Measurements from ENCODE around the gene TTLL1.

DNA sequence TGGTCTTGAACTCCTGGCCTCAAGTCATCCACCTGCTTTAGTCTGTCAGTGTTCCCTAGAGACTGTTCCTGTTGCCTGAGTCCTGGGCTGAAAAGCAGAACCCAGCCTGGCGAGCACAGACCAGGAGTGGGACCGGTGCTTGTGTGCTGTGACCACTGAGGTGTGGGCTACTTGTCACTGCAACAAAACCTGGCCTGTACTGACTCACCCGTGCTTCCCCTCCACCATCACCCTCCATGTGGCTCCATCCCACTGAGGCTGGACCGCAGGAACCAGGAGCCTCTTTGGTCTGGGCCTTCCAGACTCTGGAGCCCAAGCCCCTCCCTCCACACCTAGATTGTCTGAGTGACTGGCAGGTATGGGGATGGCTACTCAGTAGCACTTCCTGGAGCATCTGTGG is 45.4 kb upstream of the TTLL1 start:
- TF ChIP-seq, protein P1, sequence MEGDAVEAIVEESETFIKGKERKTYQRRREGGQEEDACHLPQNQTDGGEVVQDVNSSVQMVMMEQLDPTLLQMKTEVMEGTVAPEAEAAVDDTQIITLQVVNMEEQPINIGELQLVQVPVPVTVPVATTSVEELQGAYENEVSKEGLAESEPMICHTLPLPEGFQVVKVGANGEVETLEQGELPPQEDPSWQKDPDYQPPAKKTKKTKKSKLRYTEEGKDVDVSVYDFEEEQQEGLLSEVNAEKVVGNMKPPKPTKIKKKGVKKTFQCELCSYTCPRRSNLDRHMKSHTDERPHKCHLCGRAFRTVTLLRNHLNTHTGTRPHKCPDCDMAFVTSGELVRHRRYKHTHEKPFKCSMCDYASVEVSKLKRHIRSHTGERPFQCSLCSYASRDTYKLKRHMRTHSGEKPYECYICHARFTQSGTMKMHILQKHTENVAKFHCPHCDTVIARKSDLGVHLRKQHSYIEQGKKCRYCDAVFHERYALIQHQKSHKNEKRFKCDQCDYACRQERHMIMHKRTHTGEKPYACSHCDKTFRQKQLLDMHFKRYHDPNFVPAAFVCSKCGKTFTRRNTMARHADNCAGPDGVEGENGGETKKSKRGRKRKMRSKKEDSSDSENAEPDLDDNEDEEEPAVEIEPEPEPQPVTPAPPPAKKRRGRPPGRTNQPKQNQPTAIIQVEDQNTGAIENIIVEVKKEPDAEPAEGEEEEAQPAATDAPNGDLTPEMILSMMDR (IDR thresholded peaks at IDR 0.05; ENCODE audit: borderline replicate concordance, extremely low read depth, low read length, poor library complexity, severe bottlenecking), result no peak
- no peak for TF ChIP-seq EZH2 (IDR thresholded peaks at IDR 0.05; ENCODE audit: borderline replicate concordance, low read depth, low read length, severe bottlenecking)
